Measurements from ENCODE around the gene MRRF. TPM values are rescaled to one million over a fixed set of nuclear protein-coding genes. Genes with fewer than 3 reads are reported as not detected.
A peak's percentile ranks its signal among the peaks of the same experiment; 100 is the strongest.

The MRRF gene
- total RNA-seq, 1 experiment from 2014 or later, result 37.9 TPM

DNA sequence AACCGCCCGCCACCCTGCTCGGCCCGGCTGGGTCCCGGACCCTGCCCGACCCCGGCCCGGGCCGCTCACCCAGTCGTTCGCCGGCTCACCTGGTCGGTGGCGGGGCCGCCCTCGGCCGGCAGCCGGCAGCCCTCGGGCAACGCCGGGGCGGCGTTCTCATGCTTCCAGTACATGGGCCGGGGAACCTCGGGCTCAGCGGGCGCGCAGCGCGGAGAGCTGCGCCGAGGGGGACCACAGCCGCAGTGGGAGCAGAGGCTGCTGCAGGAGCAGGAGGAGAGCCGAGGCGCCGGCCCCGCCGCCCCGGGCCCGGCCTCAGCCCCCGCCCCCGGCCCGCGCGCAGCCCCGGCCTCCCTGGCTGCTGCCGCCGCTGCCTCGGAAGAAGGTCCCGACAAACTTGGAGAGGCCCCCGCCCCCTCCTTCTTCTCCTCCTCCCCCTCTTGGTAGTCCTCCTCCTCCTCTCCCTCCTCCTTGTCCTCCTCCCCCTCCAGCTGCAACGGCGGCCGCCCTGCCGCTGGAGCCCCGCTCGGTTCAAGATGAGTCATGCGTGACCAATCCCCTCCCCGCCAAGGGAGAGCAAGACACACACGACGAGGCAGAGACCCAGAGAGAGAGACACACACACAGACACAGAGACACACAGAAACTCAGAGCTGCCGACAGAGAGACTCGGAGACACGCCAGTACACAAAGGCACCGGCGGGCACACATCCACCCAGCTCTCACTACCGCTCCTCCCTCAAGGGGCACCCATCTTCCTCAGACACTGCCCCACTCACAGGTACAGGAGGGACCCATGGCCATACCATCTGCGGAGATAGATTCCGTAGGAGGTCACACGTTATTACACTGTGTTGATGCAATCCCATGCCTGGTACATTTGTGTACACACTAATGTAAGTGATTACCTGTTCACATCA is 35.9 kb upstream of the MRRF start, which contains the start of gene LHX6:
Gene LHX6, minus strand, starts transcription at position 390 of the 917 bp plus-strand sequence. Its CDS starts 217 bp downstream, at position 173.
- peak; percentile 56 for DNase-seq (ENCODE audit: low read depth)

DNA sequence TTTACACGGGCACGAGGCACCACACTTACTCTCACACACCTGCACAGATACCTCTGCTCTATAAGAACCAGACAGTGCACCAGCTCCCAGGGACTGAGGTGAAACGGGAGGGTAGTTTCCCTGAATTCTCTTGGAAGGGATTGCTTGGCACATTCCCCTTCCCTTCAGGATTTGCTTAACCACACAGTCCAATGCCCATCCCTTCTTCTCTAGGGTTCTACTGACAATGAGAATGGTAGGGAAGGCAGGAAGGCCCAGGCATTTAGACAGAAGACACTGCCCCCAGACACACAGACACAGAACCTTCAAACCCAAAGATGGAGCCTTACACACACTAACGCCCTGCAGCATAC is 35.2 kb upstream of the MRRF start:
- no peak for DNase-seq (ENCODE audit: low read depth)

GRCh38 chr9:122232796-122233306 is 31.8 kb upstream of the MRRF start:
- DNase-seq (ENCODE audit: low read depth), result no peak

GRCh38 chr9:122234022-122234748 is 30.5 kb upstream of the MRRF start:
- no peak for DNase-seq (ENCODE audit: low read depth)

DNA sequence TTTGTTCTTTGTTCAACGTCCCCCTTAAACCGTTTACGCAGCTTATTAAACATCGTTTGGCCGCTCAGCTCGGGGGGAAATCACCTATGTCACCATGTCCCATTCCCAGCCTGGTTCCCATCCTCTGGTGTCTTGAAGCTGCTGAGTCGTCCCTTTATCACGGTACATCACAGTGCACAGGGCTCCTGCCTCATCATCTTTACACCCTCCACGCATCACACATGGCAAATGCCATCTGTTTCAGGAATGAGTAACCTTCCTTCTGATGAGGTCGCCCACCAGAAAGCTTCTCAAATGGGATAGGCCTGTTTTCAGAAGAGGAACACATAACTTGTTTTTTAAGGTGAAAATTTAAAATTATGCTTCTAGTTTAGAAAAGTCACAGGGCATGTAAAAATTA is 28.0 kb upstream of the MRRF start:
- no peak for DNase-seq (ENCODE audit: low read depth)

GRCh38 chr9:122239722-122240121 is 25.0 kb upstream of the MRRF start:
- no peak for DNase-seq (ENCODE audit: low read depth)

DNA sequence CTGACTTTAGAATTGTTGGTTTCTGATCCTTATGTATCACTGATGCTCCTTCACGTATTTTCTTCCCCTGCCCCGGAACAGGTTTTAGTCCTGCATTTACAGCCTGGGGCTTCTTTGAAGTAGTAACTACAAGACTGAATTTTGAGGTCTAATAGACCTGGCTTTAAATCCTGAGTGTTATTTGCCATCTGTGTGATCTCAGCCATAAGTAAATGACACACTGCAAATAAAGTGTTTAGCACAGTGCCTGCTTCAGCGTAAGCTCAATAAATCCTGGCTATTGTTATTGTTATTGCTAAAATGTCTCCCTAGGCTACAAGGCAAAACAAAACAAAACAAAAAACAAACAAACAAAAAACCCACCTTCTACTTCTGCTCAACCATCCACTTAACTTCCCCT is 20.3 kb upstream of the MRRF start:
- DNase-seq (ENCODE audit: low read depth), result no peak

GRCh38 chr9:122246666-122247065 is 18.0 kb upstream of the MRRF start:
- DNase-seq (ENCODE audit: low read depth), result no peak

DNA sequence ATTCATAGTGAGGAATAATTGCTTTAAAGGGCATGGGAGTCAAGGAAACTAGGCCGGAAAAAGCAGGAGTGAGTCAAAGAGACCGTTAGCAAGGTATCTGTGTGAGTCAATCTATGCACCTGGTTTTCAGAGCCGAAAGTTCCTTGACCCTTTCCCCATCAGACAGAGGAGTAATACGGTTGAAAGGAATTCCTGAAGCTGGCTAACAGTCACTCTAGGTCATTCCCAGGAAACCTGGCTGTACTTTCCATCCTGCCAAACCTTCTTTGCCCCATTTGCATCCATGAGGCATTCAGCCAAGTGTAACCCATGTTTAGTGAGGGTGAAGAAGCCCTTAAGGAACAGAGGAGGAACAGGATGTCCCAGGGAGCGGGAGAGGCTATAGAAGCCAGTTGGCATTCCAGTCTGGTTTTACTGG is 16.2 kb upstream of the MRRF start:
- no peak for DNase-seq (ENCODE audit: low read depth)

DNA sequence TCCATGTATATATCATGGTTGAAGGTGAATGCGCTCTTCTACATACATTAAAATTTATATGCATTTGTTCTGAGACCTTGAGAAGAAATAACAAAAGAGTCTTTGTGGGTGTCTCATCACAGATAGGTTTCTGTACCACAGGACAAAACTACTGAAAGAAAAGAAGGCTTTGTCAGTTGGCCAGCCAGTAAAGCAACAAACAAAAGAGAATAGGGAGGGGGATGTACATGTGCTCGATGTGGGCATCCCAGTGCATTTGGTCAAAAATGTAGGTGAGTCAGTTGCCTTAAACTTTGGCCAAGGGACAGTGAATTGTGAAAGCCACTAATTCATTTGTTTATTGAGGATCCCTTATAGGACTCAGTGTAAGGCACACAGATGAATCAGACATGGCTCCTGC is 13.3 kb upstream of the MRRF start:
- no peak for DNase-seq (ENCODE audit: low read depth)

GRCh38 chr9:122252796-122253195 is 11.9 kb upstream of the MRRF start:
- DNase-seq (ENCODE audit: low read depth), result no peak

DNA sequence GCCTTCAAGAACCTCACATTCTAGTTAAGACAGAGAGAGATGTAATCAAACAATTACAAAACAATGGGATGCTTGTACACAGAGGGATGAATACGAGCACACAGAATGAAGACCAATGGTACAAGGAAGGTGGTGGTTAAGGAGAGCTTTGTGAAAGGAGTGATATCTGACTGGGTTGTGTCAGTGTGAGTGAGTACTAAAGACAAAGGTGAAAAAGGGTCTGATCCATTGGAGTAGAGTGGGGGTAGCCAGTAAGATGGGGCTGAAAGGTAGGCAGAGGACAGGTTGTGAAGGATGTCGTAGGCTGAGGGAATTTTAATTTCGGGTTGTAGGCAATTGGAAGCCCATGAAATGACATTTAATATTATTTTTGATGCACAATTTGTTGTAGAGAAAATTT is 9.9 kb upstream of the MRRF start:
- no peak for DNase-seq (ENCODE audit: low read depth)

GRCh38 chr9:122256206-122256605 is 8.5 kb upstream of the MRRF start:
- no peak for DNase-seq (ENCODE audit: low read depth)

DNA sequence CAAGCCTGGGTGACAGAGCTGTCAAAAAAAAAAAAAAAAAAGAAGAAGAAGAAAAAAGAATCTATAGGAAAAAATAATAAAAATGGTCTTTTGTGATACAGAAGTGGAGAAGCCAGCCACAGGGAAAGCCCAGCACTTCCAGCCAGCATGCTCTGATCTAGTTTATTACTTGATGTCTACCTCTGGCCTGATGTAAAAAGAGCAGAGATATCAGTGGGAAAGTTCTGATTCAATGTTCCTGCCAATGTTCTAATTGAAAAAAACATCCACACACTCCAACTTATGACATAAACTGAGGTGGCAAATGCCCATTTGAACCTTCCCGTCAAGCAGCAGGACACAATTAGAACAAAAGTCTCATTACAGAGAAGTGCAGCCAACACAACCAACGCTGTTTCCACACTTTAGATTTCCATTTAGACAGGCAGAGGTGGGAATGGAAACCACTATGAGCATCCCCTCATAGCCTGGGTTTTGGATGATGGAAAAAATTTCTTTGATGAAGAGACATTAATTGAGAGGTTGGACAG is 5.7 kb upstream of the MRRF start:
- no peak for DNase-seq (ENCODE audit: low read depth)

GRCh38 chr9:122261469-122261881 is 3.2 kb upstream of the MRRF start:
- peak; percentile 73 for DNase-seq (ENCODE audit: low read depth)

DNA sequence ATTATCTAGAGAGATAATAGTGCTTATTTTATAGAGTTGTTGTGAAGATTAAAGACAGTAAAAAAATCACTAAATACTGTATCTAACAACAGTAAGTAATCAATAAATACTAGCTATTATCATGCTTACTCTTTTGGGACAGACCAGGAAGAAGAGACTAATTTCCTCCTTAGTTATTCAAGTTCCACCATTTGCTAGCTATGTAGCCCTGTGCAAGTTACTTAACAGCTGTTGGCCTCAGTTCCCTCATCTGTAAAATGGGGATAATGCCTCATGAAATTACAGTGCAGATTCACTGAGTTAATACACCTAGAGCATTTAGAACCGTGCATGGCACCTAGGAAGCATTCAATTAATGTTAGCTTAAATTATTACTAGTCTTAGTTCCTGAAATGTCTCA is 2.6 kb upstream of the MRRF start:
- DNase-seq (ENCODE audit: low read depth), result no peak

GRCh38 chr9:122263699-122264349 is 858 bp upstream of the MRRF start:
- peak; percentile 7 for DNase-seq (ENCODE audit: low read depth)

- DNase-seq (ENCODE audit: low read depth), result peak; percentile 50
Measured at GRCh38 chr9:122265149-122265915, 650 bp downstream of the MRRF start.

DNA sequence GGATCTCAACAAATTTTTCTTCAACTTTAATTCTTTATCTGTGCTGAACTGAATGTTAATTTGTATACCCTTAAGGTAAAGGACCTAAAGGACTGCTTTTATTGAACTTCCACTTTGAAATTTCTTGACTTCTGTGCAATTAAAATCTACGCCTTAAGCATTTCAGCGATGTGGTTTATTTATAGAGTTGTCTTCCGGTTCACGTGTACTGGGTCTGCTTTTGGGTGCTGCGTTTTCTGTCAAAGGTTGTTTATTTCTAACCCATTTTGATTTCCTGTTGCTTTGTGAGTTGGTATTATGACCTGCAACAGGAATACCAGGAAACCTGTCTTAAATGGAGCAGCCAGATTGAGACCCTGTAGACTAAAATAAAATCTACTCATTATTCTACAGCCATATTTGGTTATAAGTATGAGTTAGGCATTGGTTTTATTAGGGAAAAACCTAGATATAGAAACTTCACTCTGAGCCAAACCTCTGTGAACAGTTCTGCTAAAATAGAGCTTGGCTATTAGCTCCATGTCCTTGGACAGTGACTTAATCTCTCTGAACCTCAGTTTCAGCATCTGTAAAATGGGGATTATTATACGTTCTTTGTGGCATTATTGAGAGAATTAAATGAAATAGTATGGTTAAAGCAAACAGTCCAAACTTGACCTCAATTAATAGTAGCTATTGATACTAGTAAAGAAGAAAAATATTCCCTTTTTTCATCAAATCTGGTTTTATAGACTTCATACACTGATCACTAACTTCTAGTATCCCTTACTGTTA is 3.5 kb downstream of the MRRF start:
- no peak for DNase-seq (ENCODE audit: low read depth)

DNA sequence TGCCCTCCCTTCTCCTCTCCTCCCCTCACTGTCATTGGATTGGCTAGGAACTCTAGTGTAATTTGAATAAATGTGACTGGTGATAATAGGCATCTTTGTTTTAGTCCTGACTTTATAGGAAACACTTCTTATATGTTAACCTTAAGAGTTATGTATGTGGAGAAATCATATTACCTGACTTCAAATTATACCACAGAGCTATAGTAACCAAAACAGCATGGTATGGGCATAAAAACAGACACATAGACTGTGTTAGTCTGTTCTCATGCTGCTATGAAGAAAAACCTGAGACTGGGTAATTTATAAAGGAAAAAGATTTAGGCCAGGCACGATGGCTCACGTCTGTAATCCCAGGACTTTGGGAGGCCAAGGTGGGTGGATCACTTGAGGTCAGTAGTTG is 9.4 kb downstream of the MRRF start:
- no peak for DNase-seq (ENCODE audit: low read depth)

All from M059J (cell line).